ENCODE results near the gene PIK3C2G.

DNA sequence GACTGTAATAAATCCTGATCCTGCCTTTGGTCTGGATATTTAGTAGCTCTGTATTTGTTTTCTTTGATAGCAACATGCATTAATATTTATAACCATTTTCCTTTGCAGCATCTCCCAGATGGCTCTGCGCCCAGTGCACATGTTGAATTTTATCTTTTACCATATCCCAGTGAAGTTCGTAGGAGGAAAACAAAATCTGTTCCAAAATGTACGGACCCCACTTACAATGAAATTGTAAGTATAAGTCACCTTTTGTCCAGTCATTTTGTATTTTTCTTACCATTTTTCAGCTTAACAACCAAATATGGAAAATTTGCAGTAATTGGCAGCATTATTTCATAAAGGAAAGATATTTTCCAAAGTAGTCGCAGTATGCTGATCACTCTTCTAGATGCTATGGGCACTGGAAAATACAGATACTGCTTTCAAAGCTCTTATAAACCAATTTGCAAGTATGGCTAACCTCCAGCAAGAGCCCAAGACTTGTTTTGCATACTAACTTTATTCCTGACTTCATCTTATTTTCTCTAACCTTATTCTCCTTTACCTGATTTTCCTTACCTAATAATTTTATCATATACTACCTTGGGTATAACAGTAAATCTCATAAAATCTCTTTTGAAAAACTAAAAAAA lies 379.1 kb downstream of the PIK3C2G start:
- TF ChIP-seq POLR2A (IDR thresholded peaks at IDR 0.05; ENCODE audit: insufficient read depth in 1 of 2, low read depth in 2 of 2, low read length in 2 of 2), result no peak
- no peak for TF ChIP-seq SRSF1 (optimal IDR thresholded peaks at IDR 0.05; ENCODE audit: low read depth, low read length)
- TF ChIP-seq TCF7L2 (IDR thresholded peaks at IDR 0.05; ENCODE audit: low read depth, low read length), result no peak
- TF ChIP-seq, protein P1, sequence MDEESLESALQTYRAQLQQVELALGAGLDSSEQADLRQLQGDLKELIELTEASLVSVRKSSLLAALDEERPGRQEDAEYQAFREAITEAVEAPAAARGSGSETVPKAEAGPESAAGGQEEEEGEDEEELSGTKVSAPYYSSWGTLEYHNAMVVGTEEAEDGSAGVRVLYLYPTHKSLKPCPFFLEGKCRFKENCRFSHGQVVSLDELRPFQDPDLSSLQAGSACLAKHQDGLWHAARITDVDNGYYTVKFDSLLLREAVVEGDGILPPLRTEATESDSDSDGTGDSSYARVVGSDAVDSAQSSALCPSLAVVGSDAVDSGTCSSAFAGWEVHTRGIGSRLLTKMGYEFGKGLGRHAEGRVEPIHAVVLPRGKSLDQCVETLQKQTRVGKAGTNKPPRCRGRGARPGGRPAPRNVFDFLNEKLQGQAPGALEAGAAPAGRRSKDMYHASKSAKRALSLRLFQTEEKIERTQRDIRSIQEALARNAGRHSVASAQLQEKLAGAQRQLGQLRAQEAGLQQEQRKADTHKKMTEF (CRISPR knock-in tag; IDR thresholded peaks at IDR 0.05), result no peak
- TF ChIP-seq CBX2 (IDR thresholded peaks at IDR 0.05; ENCODE audit: low read depth, low read length), result no peak
- no peak for TF ChIP-seq CBX2 (CRISPR knock-in tag; IDR thresholded peaks at IDR 0.05; ENCODE audit: low read depth)
- TF ChIP-seq MTERF4 (CRISPR knock-in tag; IDR thresholded peaks at IDR 0.05), result no peak
- TF ChIP-seq, protein P2, sequence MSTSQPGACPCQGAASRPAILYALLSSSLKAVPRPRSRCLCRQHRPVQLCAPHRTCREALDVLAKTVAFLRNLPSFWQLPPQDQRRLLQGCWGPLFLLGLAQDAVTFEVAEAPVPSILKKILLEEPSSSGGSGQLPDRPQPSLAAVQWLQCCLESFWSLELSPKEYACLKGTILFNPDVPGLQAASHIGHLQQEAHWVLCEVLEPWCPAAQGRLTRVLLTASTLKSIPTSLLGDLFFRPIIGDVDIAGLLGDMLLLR (CRISPR knock-in tag; IDR thresholded peaks at IDR 0.05), result no peak
- TF ChIP-seq UBTF (CRISPR knock-in tag; IDR thresholded peaks at IDR 0.05), result no peak
- no peak for TF ChIP-seq GATA4 (IDR thresholded peaks at IDR 0.05; ENCODE audit: borderline replicate concordance, low read depth)
- no peak for TF ChIP-seq MEIS2 (CRISPR knock-in tag; IDR thresholded peaks at IDR 0.05)
- TF ChIP-seq ATF7 (IDR thresholded peaks at IDR 0.05), result no peak
- no peak for TF ChIP-seq ATF7 (CRISPR knock-in tag; IDR thresholded peaks at IDR 0.05)
